GM12878 (cell line): ENCODE measurements around the gene EXOC3L1. TPM values are rescaled to one million over a fixed set of nuclear protein-coding genes. Genes with fewer than 3 reads are reported as not detected.

Experiments used
- ATAC-seq: fragments of 200-7000 bp; cut with Tn5 transposase; 3 replicates; pipeline ENCODE4 v1.9.1; 2020; ENCODE audit warnings: mild to moderate bottlenecking, moderate library complexity
- BruUV-seq: library from RNA; stranded (reverse); fragments of 400-500 nt; replicated peaks from 2 replicates; lab custom pipeline; 2021; lab: Mats Ljungman, UMichigan
- CTCF ChIA-PET: fragments of 300-600 bp; sonication (Branson Sonifier 250); formaldehyde crosslinking; extraction: SDS; loops from one replicate; lab custom pipeline; 2021; ENCODE audit warnings: inconsistent platforms; lab: Yijun Ruan, JAX
- POLR2A ChIA-PET: fragments of 350-600 bp; formaldehyde crosslinking; extraction: SDS; loops from one replicate; lab custom pipeline; 2021; ENCODE audit warnings: inconsistent platforms; lab: Charles Lee
- RAD21 ChIA-PET: fragments of 300-600 bp; sonication (Branson Sonifier 250); formaldehyde crosslinking; loops from one replicate; lab custom pipeline; 2023; ENCODE audit warnings: antibody characterized with exemption; ENCODE audit not compliant: unreplicated experiment; lab: Charles Lee
- SMC1A ChIA-PET: fragments of 300-600 bp; sonication (Branson Sonifier 250); formaldehyde crosslinking; loops from one replicate; lab custom pipeline; 2023; ENCODE audit not compliant: unreplicated experiment, uncharacterized antibody; lab: Charles Lee
- DNase-seq: peaks from one replicate; pipeline ENCODE4 v3.0.0-alpha.2; 2011; ENCODE audit warnings: low read depth, low spot score
- FAIRE-seq: peaks from 3 replicates; lab custom pipeline; 2011; peaks lifted over from hg19 to GRCh38; lab: Jason Lieb, UNC
- H2AFZ ChIP-seq: 2 replicates; pipeline ENCODE4 v1.6.0; 2011; ENCODE audit warnings: low read depth, low read length, control low read depth; ENCODE audit not compliant: control insufficient read depth
- H3K27ac ChIP-seq: 2 replicates; pipeline ENCODE4 v1.5.1; 2011; ENCODE audit warnings: control low read depth; ENCODE audit not compliant: control insufficient read depth, insufficient read depth
- H3K27me3 ChIP-seq, 2 experiments: replicated peaks in 1 of 2; 2 replicates each; pipeline versions ENCODE4 v1.6.0 to v1.6.1; 2011; ENCODE audit warnings: low read length in 1 of 2; ENCODE audit not compliant: control insufficient read depth in 2 of 2, insufficient read depth in 2 of 2
- H3K36me3 ChIP-seq, 2 experiments: 2 replicates each; pipeline ENCODE4 v1.5.1; 2011; ENCODE audit warnings: low read length in 1 of 2; ENCODE audit not compliant: control insufficient read depth in 2 of 2, insufficient read depth in 2 of 2
- H3K4me1 ChIP-seq: 2 replicates; pipeline ENCODE4 v1.6.1; 2011; ENCODE audit warnings: mild to moderate bottlenecking, low read length, moderate library complexity, mixed read lengths; ENCODE audit not compliant: control insufficient read depth, insufficient read depth
- H3K4me2 ChIP-seq: 2 replicates; pipeline ENCODE4 v1.6.0; 2011; ENCODE audit warnings: control low read depth; ENCODE audit not compliant: control insufficient read depth, insufficient read depth
- H3K4me3 ChIP-seq: fragments of 200-600 bp; sonication (generic); 2 replicates; pipeline ENCODE4 v1.5.1; 2016
- H3K79me2 ChIP-seq: 2 replicates; pipeline ENCODE4 v1.6.0; 2011; ENCODE audit warnings: low read length; ENCODE audit not compliant: control insufficient read depth, insufficient read depth
- H3K9ac ChIP-seq: 2 replicates; pipeline ENCODE4 v1.8.0; 2011; ENCODE audit warnings: low read length, control low read depth, mixed read lengths; ENCODE audit not compliant: control insufficient read depth, insufficient read depth
- H3K9me3 ChIP-seq: replicated peaks from 3 replicates; pipeline ENCODE4 v1.5.1; 2011; ENCODE audit warnings: mild to moderate bottlenecking, low read length; ENCODE audit not compliant: control insufficient read depth, insufficient read depth
- H4K20me1 ChIP-seq: 2 replicates; pipeline ENCODE4 v1.6.0; 2011; ENCODE audit not compliant: control insufficient read depth, insufficient read depth
- DPF2 ChIP-seq: fragments of 450-650 bp; IDR thresholded peaks from 2 replicates; pipeline ENCODE4 v1.6.1; 2017; ENCODE audit warnings: mild to moderate bottlenecking
- EGR1 ChIP-seq, 2 experiments: IDR thresholded peaks; 1 replicate in 1 of 2; 2 replicates in 1 of 2; pipeline ENCODE4 v1.6.1; 2011 to 2012; ENCODE audit warnings: low read depth in 2 of 2, low read length in 2 of 2, borderline replicate concordance in 1 of 2, mild to moderate bottlenecking in 1 of 2, moderate library complexity in 1 of 2
- IKZF1 ChIP-seq: fragments of 450-650 bp; conservative IDR thresholded peaks from 2 replicates; pipeline ENCODE4 v1.6.1; 2017; ENCODE audit warnings: antibody characterized with exemption, mild to moderate bottlenecking
- PAX5 ChIP-seq: IDR thresholded peaks from 2 replicates; pipeline ENCODE4 v1.6.1; 2011; ENCODE audit warnings: low read depth, low read length, borderline replicate concordance
- POLR2AphosphoS2 ChIP-seq: IDR thresholded peaks from 2 replicates; pipeline ENCODE4 v1.6.1; 2011; ENCODE audit warnings: low read depth, mild to moderate bottlenecking, low read length, improper control_type of control experiment, moderate library complexity
- SMARCA5 ChIP-seq: fragments of 450-650 bp; IDR thresholded peaks from 2 replicates; pipeline ENCODE4 v1.6.1; 2017; ENCODE audit warnings: mild to moderate bottlenecking
- YY1 ChIP-seq: IDR thresholded peaks from 2 replicates; pipeline ENCODE4 v1.6.1; 2011; ENCODE audit warnings: low read depth, mild to moderate bottlenecking, low read length
- ZNF217 ChIP-seq: fragments of 450-650 bp; IDR thresholded peaks from 2 replicates; pipeline ENCODE4 v1.6.1; 2017; ENCODE audit warnings: antibody characterized with exemption, mild to moderate bottlenecking
- WGBS: methylation state at CpG from one replicate; pipeline ENCODE4 v1.1.6; 2016; ENCODE audit warnings: low lambda C conversion rate; ENCODE audit not compliant: insufficient replicate concordance, insufficient coverage; ENCODE audit errors: missing lambda C conversion rate; 5-methylcytosine and 5-hydroxymethylcytosine counted together
- in situ Hi-C: fragments of 300-500 bp; cut with MboI; formaldehyde crosslinking; loops from 9 replicates; pipeline ENCODE4 v1.14.3; 2018; ENCODE audit warnings: mixed read lengths
- intact Hi-C: fragments of 100-400 bp; cut with micrococcal nuclease; formaldehyde crosslinking; loops from one replicate; pipeline ENCODE4 v1.14.2; 2022; ENCODE audit not compliant: unreplicated experiment
- polyA plus RNA-seq, 11 experiments: library from polyadenylated mRNA; depleted of rRNA in 4 of 11; unstranded in 6 of 11; stranded (reverse) in 5 of 11; fragments of >200 nt; fragmentation: Nextera tagmentation in 4 of 11; fragmentation: Illumina TruSeq in 1 of 11; extraction: Ambion mirVana in 4 of 11; extraction: Trizol in 1 of 11; gene quantifications; 1 replicate in 1 of 11; 2 replicates in 10 of 11; pipeline versions ENCODE4 v1.2.1 to v1.2.3, GENCODE V29; 2011 to 2016; ENCODE audit warnings: inconsistent platforms in 2 of 11, missing spikeins in 2 of 11, low read depth in 1 of 11
- total RNA-seq, 4 experiments: library from RNA; depleted of rRNA in 3 of 4; stranded (reverse); fragments of >200 nt in 3 of 4; fragmentation: Illumina TruSeq in 1 of 4; extraction: Trizol in 1 of 4; gene quantifications; 2 replicates each; pipeline versions ENCODE4 v1.2.1 to v1.2.3, GENCODE V29; 2013 to 2021
- TF ChIP-seq, protein P1 (sequence below): fragments of 450-650 bp; IDR thresholded peaks from 2 replicates; pipeline ENCODE4 v1.6.1; 2017; ENCODE audit warnings: mild to moderate bottlenecking, moderate library complexity
- TF ChIP-seq, protein P2 (sequence below): fragments of 450-650 bp; IDR thresholded peaks from 2 replicates; pipeline ENCODE4 v1.6.1; 2017; ENCODE audit warnings: low read depth, mild to moderate bottlenecking, moderate library complexity
- TF ChIP-seq, protein P3 (sequence below): fragments of 450-650 bp; IDR thresholded peaks from 2 replicates; pipeline ENCODE4 v1.6.1; 2017; ENCODE audit warnings: mild to moderate bottlenecking

EXOC3L1 gene
- total and polyA plus RNA-seq, 10 of the 15 experiments (the other 5 are each of a cell fraction or from before 2014, with no cell fraction given) = 0.07 to 0.42 TPM; not detected in 8

DNA sequence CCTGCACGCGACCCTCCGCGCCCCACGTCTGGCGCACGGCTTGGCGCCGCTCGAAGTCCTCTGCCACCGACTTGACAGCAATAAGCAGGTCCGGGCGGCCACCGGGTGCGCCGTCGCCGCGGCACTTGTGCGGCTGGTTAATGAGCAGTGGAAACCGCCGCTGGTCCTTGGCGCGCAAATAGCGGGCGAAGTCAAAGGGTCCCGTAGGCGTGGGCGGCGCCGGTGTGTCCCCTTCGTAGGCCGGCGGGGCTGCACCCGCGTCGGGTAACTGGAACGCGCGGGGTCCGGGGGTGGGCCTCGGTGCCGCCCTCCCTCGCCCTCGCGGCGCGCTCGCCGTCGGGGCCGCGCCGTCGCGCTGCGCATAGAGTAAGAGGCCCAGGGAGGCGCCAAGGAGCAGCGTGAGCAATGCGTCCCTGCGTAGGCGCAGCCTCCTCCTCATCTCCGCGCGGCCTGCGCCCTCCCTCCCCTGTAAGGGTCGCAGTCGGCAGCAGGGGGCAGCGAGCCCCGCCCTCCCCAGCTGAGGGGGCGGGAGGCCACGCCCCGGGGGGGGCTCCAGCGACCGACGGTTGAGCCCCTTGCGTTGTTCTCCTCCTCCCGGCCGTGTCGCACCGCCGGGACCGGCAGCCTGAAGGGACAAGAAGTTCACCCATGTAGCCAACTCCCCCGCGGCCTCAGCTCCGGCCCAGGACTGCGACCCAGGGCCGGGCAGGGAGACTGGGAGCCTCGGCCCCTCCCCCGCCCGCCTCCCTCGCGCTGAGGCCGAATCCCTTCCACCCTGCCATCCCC lies 39.7 kb downstream of the EXOC3L1 start:
- ChIA-PET POLR2A (interaction anchor here (1.0 to 1.2 kb wide), 3 partner anchors 9 to 120 kb away, joined by 3 to 5 read pairs (median 4); partner anchors contain the start of gene TRADD), SMC1A (interaction anchor here (0.5 to 2.0 kb wide), 5 partner anchors 10 to 188 kb away, joined by 3 to 8 read pairs (median 4); no protein-coding TSS in a partner anchor), CTCF (interaction anchor here (1.0 to 10.0 kb wide), 9 partner anchors 9 to 189 kb away, joined by 3 to 98 read pairs (median 5); partner anchors contain the start of genes CES3, FBXL8 and NOL3), RAD21 (interaction anchor here (0.9 to 2.5 kb wide), 4 partner anchors 11 to 133 kb away, joined by 3 to 14 read pairs (median 4); no protein-coding TSS in a partner anchor)
- H3K27ac ChIP-seq = peak overlapping the region; percentile 25; the same call in 1 of the 2 replicates
- H4K20me1 ChIP-seq = no peaks in the 10 kb centered on the region
- H3K4me2 ChIP-seq = peak overlapping the region; percentile 86
- peak overlapping the region; percentile 80 for H2AFZ ChIP-seq
- peak overlapping the region; percentile 64; the same call in 1 of the 2 replicates for H3K9ac ChIP-seq
- peak; percentile 23 for ATAC-seq
- no peaks in the 10 kb centered on the region for H3K79me2 ChIP-seq
- WGBS = 27% methylated on average over 65 of the region's 94 CpGs
- FAIRE-seq = no peak
- TF ChIP-seq IKZF1 = peak; percentile 90
- TF ChIP-seq, protein P1, sequence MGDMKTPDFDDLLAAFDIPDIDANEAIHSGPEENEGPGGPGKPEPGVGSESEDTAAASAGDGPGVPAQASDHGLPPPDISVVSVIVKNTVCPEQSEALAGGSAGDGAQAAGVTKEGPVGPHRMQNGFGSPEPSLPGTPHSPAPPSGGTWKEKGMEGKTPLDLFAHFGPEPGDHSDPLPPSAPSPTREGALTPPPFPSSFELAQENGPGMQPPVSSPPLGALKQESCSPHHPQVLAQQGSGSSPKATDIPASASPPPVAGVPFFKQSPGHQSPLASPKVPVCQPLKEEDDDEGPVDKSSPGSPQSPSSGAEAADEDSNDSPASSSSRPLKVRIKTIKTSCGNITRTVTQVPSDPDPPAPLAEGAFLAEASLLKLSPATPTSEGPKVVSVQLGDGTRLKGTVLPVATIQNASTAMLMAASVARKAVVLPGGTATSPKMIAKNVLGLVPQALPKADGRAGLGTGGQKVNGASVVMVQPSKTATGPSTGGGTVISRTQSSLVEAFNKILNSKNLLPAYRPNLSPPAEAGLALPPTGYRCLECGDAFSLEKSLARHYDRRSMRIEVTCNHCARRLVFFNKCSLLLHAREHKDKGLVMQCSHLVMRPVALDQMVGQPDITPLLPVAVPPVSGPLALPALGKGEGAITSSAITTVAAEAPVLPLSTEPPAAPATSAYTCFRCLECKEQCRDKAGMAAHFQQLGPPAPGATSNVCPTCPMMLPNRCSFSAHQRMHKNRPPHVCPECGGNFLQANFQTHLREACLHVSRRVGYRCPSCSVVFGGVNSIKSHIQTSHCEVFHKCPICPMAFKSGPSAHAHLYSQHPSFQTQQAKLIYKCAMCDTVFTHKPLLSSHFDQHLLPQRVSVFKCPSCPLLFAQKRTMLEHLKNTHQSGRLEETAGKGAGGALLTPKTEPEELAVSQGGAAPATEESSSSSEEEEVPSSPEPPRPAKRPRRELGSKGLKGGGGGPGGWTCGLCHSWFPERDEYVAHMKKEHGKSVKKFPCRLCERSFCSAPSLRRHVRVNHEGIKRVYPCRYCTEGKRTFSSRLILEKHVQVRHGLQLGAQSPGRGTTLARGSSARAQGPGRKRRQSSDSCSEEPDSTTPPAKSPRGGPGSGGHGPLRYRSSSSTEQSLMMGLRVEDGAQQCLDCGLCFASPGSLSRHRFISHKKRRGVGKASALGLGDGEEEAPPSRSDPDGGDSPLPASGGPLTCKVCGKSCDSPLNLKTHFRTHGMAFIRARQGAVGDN = 0 out of 2 replicates have a peak, but pooled peaks have one; percentile 27
- TF ChIP-seq ZNF217 = 0 out of 2 replicates have a peak, but pooled peaks have one; percentile 37
- no peak for TF ChIP-seq PAX5
- TF ChIP-seq SMARCA5 = no peak
- no peak for TF ChIP-seq YY1
- TF ChIP-seq, protein P2, sequence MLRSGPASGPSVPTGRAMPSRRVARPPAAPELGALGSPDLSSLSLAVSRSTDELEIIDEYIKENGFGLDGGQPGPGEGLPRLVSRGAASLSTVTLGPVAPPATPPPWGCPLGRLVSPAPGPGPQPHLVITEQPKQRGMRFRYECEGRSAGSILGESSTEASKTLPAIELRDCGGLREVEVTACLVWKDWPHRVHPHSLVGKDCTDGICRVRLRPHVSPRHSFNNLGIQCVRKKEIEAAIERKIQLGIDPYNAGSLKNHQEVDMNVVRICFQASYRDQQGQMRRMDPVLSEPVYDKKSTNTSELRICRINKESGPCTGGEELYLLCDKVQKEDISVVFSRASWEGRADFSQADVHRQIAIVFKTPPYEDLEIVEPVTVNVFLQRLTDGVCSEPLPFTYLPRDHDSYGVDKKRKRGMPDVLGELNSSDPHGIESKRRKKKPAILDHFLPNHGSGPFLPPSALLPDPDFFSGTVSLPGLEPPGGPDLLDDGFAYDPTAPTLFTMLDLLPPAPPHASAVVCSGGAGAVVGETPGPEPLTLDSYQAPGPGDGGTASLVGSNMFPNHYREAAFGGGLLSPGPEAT = no peak
- TF ChIP-seq DPF2 = 0 out of 2 replicates have a peak, but pooled peaks have one; percentile 7
- TF ChIP-seq, protein P3, sequence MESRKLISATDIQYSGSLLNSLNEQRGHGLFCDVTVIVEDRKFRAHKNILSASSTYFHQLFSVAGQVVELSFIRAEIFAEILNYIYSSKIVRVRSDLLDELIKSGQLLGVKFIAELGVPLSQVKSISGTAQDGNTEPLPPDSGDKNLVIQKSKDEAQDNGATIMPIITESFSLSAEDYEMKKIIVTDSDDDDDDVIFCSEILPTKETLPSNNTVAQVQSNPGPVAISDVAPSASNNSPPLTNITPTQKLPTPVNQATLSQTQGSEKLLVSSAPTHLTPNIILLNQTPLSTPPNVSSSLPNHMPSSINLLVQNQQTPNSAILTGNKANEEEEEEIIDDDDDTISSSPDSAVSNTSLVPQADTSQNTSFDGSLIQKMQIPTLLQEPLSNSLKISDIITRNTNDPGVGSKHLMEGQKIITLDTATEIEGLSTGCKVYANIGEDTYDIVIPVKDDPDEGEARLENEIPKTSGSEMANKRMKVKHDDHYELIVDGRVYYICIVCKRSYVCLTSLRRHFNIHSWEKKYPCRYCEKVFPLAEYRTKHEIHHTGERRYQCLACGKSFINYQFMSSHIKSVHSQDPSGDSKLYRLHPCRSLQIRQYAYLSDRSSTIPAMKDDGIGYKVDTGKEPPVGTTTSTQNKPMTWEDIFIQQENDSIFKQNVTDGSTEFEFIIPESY = peak; percentile 59; the same call in 1 of the 2 replicates
- peak in 1 of 2 experiments; percentile 55; a peak in 1 of 3 replicates for TF ChIP-seq EGR1 (IDR thresholded peaks at IDR 0.05; ENCODE audit: borderline replicate concordance in 1 of 2, low read depth in 2 of 2, low read length in 2 of 2)
- peak; percentile 57; the same call in 1 of the 2 replicates for TF ChIP-seq POLR2AphosphoS2
- H3K27me3 ChIP-seq = no peaks in the 10 kb centered on the region
- DNase-seq = no peak
- in situ Hi-C loops = loop anchor here (5.0 to 10.0 kb wide), 2 partner anchors 133 to 175 kb away; no protein-coding TSS in a partner anchor
- H3K36me3 ChIP-seq = peaks cover 14 to 16% of the 10 kb centered on the region in 2 experiments; a peak in 3 of 4 replicates
- BruUV-seq = no TSS peak
- no peaks in the 10 kb centered on the region for H3K9me3 ChIP-seq
- H3K4me3 ChIP-seq = peak overlapping the region; percentile 74
- intact Hi-C loops = loop anchor here (2.0 kb wide), 1 partner anchor 131 kb away; no protein-coding TSS in a partner anchor
- H3K4me1 ChIP-seq = no peaks in the 10 kb centered on the region; the same call in 1 of the 2 replicates
